HEK293 (cell line): ENCODE measurements around the gene PAQR6.

ENCODE experiments used
- CTCF ChIP-seq: fragments of 450-650 bp; formaldehyde crosslinking; IDR thresholded peaks from 2 replicates; pipeline ENCODE4 v1.5.1; 2016; ENCODE audit warnings: missing biosample characterization, missing genetic modification characterization
- KLF9 ChIP-seq: fragments of 450-650 bp; formaldehyde crosslinking; IDR thresholded peaks from 2 replicates; pipeline ENCODE4 v1.5.1; 2016; ENCODE audit warnings: missing biosample characterization, missing genetic modification characterization, low read depth
- ZBTB7A ChIP-seq: fragments of 450-650 bp; formaldehyde crosslinking; IDR thresholded peaks from 2 replicates; pipeline ENCODE4 v1.5.1; 2016; ENCODE audit warnings: low read depth, missing biosample characterization, missing genetic modification characterization
- ZEB2 ChIP-seq: fragments of 450-650 bp; formaldehyde crosslinking; IDR thresholded peaks from 2 replicates; pipeline ENCODE4 v1.5.1; 2016; ENCODE audit warnings: missing biosample characterization, missing genetic modification characterization
- ZNF114 ChIP-seq: fragments of 450-650 bp; formaldehyde crosslinking; IDR thresholded peaks from 2 replicates; pipeline ENCODE4 v1.5.0; 2017; ENCODE audit warnings: missing biosample characterization, missing genetic modification characterization
- ZNF121 ChIP-seq: fragments of 450-650 bp; formaldehyde crosslinking; IDR thresholded peaks from 2 replicates; pipeline ENCODE4 v1.5.1; 2016; ENCODE audit warnings: missing biosample characterization, missing genetic modification characterization
- ZNF140 ChIP-seq: fragments of 450-650 bp; formaldehyde crosslinking; IDR thresholded peaks from 2 replicates; pipeline ENCODE4 v1.5.1; 2016; ENCODE audit warnings: missing biosample characterization, missing genetic modification characterization
- ZNF791 ChIP-seq: fragments of 450-650 bp; formaldehyde crosslinking; IDR thresholded peaks from 2 replicates; pipeline ENCODE4 v1.5.1; 2016; ENCODE audit warnings: missing biosample characterization, missing genetic modification characterization
- ZNF792 ChIP-seq: fragments of 450-650 bp; formaldehyde crosslinking; IDR thresholded peaks from 2 replicates; pipeline ENCODE4 v1.5.1; 2016; ENCODE audit warnings: missing biosample characterization, missing genetic modification characterization
- ZXDB ChIP-seq: fragments of 450-650 bp; formaldehyde crosslinking; IDR thresholded peaks from 2 replicates; pipeline ENCODE4 v1.5.1; 2016; ENCODE audit warnings: missing biosample characterization, missing genetic modification characterization

DNA sequence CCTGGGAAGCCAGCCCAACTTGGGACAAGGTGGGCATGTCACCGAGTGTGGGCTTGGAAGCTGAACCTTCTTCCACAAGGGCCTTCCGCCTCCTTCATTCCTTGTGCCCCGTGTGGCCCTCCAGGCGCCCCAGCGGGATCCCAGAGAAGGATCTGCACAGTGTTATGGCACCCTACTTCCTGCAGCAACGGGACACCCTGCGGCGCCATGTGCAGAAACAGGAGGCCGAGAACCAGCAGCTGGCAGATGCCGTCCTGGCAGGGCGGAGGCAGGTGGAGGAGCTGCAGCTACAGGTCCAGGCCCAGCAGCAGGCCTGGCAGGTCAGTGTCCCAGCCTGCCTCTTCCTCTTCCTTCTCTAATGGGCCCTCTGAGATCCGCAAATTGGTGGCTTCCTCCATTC lies 11.7 kb downstream of the PAQR6 start:
- TF ChIP-seq ZNF121 (tag by site-specific recombination) (no peak), ZXDB (tag by site-specific recombination) (no peak), ZNF140 (tag by site-specific recombination) (no peak), ZNF114 (tag by site-specific recombination) (no peak), ZNF791 (tag by site-specific recombination) (no peak), KLF9 (tag by site-specific recombination) (no peak), ZNF792 (tag by site-specific recombination) (no peak), CTCF (tag by site-specific recombination) (no peak), ZBTB7A (tag by site-specific recombination) (no peak), ZEB2 (no peak)
